Measurements from ENCODE around the gene PPM1M.

The PPM1M gene, protein sequence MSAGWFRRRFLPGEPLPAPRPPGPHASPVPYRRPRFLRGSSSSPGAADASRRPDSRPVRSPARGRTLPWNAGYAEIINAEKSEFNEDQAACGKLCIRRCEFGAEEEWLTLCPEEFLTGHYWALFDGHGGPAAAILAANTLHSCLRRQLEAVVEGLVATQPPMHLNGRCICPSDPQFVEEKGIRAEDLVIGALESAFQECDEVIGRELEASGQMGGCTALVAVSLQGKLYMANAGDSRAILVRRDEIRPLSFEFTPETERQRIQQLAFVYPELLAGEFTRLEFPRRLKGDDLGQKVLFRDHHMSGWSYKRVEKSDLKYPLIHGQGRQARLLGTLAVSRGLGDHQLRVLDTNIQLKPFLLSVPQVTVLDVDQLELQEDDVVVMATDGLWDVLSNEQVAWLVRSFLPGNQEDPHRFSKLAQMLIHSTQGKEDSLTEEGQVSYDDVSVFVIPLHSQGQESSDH

DNA sequence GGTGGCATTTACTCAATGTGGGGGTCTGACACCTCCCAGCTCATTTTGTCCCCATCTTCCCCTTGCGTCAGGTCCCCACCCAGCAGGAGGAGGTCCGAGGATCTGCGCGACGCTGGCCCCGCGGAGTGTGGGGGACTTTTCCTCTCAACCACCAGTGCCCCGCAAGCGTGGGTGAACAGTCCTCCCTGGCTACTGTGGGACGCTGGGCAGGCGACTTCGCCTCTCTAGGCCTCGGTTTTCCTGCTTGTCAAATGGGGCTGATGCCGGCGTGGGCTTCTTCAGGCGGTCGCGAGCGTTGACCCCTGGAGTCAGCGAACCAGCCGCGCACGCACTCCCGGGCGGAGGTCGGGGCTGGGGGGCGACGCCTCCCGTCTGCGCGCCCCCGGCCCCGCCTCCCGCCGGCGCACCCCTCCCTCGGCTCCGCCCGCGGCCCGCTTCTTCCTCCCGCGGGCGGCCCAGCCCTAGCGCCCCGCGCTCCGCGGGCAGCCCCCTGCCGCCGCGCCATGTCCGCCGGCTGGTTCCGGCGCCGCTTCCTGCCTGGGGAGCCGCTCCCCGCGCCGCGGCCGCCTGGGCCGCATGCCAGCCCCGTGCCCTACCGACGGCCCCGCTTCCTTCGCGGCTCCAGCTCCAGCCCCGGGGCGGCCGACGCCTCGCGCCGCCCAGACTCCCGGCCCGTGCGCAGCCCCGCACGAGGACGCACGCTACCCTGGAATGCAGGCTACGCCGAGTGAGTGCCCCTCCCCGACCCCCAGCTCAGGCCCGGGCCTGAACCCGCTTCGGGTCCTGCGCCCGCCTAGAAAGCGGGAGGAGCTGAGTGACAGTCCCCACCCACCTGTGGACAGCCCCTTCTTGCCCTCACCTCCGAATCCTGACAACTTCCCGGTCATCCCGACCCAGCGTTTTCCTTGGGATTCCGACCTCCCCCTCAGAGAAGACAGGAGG lies at the start of gene PPM1M:
TSS of gene PPM1M (plus strand) at position 438 of the 942 bp plus-strand sequence. CDS start at position 504, 66 bp downstream.
- no peak for DNase-seq
- H3K4me3 ChIP-seq (ENCODE audit: low read depth, low read length): no peak within 1 kb of the TSS
- H3K27me3 ChIP-seq (ENCODE audit: insufficient read depth, low read depth, severe bottlenecking): no peaks in the 10 kb centered on the region
- H3K27ac ChIP-seq: no peak within 1 kb of the TSS
- H3K9me3 ChIP-seq (ENCODE audit: severe bottlenecking): no peaks in the 10 kb centered on the region
- TF ChIP-seq, protein P1, sequence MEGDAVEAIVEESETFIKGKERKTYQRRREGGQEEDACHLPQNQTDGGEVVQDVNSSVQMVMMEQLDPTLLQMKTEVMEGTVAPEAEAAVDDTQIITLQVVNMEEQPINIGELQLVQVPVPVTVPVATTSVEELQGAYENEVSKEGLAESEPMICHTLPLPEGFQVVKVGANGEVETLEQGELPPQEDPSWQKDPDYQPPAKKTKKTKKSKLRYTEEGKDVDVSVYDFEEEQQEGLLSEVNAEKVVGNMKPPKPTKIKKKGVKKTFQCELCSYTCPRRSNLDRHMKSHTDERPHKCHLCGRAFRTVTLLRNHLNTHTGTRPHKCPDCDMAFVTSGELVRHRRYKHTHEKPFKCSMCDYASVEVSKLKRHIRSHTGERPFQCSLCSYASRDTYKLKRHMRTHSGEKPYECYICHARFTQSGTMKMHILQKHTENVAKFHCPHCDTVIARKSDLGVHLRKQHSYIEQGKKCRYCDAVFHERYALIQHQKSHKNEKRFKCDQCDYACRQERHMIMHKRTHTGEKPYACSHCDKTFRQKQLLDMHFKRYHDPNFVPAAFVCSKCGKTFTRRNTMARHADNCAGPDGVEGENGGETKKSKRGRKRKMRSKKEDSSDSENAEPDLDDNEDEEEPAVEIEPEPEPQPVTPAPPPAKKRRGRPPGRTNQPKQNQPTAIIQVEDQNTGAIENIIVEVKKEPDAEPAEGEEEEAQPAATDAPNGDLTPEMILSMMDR (IDR thresholded peaks at IDR 0.05; ENCODE audit: low read depth, low read length): no peak
- no peaks in the 10 kb centered on the region for H3K36me3 ChIP-seq

DNA sequence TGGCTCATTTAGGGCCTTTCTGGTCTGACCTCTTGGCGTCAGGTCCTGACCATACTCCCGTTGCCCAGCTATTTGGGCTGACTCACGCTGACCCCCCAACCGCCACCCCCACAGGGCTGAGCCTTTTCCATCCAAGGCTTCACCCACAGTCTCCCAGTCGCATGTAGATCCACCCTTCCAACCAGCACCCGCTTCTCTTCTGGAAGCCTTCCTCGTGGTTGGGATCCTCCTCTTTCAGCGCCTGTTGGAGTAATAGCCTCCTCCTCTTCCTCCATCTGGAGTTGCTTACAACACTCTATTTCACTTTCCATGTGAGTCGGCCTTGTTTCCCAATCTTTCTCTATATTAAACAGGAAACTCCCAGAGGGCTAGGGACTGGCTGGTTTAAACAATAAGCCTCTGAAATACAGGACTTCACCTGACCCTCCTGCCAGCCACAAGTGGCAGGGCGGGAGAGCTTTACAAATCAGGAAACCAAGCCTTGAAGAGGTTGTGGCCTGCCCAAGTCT lies 49.7 kb upstream of the PPM1M start:
- Histone ChIP-seq H3K27ac (no peak overlapping the region), H3K36me3 (peaks cover 3% of the 10 kb centered on the region; the same call in 1 of the 2 replicates), H3K4me3 (ENCODE audit: low read depth, low read length) (no peak overlapping the region), H3K27me3 (ENCODE audit: insufficient read depth, low read depth, severe bottlenecking) (no peaks in the 10 kb centered on the region), H3K9me3 (ENCODE audit: severe bottlenecking) (no peaks in the 10 kb centered on the region)
- DNase-seq: no peak
- TF ChIP-seq, protein P1 (IDR thresholded peaks at IDR 0.05; ENCODE audit: low read depth, low read length): no peak

DNA sequence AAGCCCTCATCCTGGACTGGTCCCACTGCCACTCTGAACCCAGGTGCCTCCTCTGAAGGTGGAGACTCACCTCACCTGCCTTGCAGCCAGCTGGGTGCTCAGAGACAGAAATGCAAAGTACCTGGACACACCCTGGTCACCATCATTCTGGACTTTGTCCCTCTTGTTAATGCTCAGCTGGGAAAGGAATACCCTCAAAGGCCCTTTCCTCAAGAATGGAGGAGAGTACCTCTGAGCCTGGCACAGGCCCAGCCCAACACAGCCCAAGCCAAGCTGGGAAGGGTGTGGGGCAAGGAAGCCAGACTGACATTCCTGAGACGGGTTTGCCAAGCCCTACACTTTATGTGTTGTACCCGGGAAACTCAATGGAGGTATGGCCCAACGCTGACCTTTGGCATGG lies 48.6 kb upstream of the PPM1M start:
- Histone ChIP-seq H3K4me3 (ENCODE audit: low read depth, low read length) (no peak overlapping the region), H3K9me3 (ENCODE audit: severe bottlenecking) (no peaks in the 10 kb centered on the region), H3K27me3 (ENCODE audit: insufficient read depth, low read depth, severe bottlenecking) (no peaks in the 10 kb centered on the region), H3K27ac (no peak overlapping the region), H3K36me3 (peaks cover 7% of the 10 kb centered on the region)
- DNase-seq: no peak
- TF ChIP-seq, protein P1 (IDR thresholded peaks at IDR 0.05; ENCODE audit: low read depth, low read length): no peak

DNA sequence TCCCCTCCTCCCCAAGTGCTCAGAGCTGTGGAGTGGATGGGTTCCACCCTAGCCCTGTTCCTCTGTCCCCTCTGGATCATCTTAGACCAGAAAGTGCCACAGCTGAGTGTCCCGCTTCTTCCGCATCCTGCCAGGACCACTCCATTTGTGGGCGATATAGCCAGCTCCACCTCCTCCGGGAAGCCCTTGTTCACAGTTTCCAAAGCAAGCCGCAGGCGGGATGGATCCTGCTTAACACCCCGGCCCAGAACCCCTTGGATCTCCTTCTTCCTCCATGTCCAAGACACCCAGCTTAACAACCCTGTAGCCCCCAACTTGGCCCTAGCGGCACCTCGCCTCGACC lies 48.1 kb upstream of the PPM1M start:
- H3K4me3 ChIP-seq (ENCODE audit: low read depth, low read length): peak overlapping the region; percentile 19; the same call in 1 of the 2 replicates
- TF ChIP-seq, protein P1 (IDR thresholded peaks at IDR 0.05; ENCODE audit: low read depth, low read length): no peak
- H3K36me3 ChIP-seq: peaks cover 11% of the 10 kb centered on the region
- no peak for DNase-seq
- H3K9me3 ChIP-seq (ENCODE audit: severe bottlenecking): no peaks in the 10 kb centered on the region
- H3K27me3 ChIP-seq (ENCODE audit: insufficient read depth, low read depth, severe bottlenecking): no peaks in the 10 kb centered on the region
- H3K27ac ChIP-seq: peak overlapping the region; percentile 32

DNA sequence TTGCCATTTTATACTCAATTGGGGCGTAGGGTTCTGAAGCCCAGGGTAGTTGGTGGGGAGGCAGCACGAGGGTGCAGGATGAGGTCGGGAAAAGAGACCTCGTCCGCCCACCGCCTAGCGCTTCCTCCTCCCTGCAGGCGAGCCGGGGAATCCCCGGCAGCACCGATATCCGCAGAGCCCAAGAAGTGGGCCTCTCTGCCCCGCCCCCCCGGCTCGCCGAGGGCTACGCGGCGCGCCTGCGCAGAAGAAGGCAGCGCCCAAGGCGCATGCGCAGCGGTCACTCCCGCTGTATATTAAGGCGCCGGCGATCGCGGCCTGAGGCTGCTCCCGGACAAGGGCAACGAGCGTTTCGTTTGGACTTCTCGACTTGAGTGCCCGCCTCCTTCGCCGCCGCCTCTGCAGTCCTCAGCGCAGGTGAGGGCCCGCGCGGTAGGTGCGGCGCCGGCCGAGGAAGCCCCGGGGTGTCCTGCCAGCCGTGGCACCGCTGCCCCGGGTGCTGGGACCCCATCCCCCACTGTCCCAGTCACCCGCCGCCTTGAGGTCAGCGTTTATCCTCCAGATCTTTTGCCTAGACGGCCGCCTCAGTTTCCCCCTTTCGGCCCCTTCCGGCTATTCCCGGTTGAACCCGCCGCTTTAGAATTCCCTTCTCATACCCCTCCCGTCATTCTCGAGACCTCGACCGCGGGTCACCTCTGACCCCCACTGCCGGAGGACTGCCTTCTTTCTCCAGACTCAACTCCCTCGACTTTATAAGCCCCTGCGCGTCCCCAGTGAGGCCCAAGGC lies 47.5 kb upstream of the PPM1M start, which contains the start of gene ALAS1:
TSS of gene ALAS1 (plus strand) at position 319 of the 784 bp plus-strand sequence. CDS start 1,082 bp downstream, outside the sequence.
- Histone ChIP-seq H3K9me3 (ENCODE audit: severe bottlenecking) (no peaks in the 10 kb centered on the region), H3K36me3 (peaks cover 17% of the 10 kb centered on the region), H3K27ac (peak within 1 kb of the TSS; percentile 82), H3K27me3 (ENCODE audit: insufficient read depth, low read depth, severe bottlenecking) (no peaks in the 10 kb centered on the region), H3K4me3 (ENCODE audit: low read depth, low read length) (peak within 1 kb of the TSS; percentile 80)
- TF ChIP-seq, protein P1 (IDR thresholded peaks at IDR 0.05; ENCODE audit: low read depth, low read length): 0 out of 2 replicates have a peak, but pooled peaks have one; percentile 4
- DNase-seq: peak; percentile 87

Measured in WERI-Rb-1 (cell line).